Heart left ventricle (tissue), 13 donors: ENCODE results near the gene MSH3.

Experiments used
- CTCF ChIP-seq, 12 donors: fragments of 200-600 bp; sonication (generic) in 4 of 12; IDR thresholded peaks; one replicate each; pipeline versions ENCODE4 v1.5.0 to v1.8.0; 2018 to 2022; ENCODE audit warnings: antibody characterized with exemption in 12 of 12, mild to moderate bottlenecking in 5 of 12
- POLR2A ChIP-seq, 2 donors: fragments of 450-650 bp; IDR thresholded peaks; one replicate each; pipeline ENCODE4 v1.6.1; 2017; ENCODE audit warnings: antibody characterized with exemption in 2 of 2, mild to moderate bottlenecking in 2 of 2, moderate library complexity in 2 of 2
- donor health status: ischemic (EF 13 %, LVEDD 7.1; RV severe dilation, severe dysfunction).
- donor health status: DM: no; HTN: yes; CAD: no.
- donor health status: DM: no; HTN: no; CAD: no.
- donor health status: ischemic (EF 25% LVEDD 6.9; RV normal size, moderate dysfunction).
- donor health status: ischemic (EF 25% LVEDD 5.7; RV mildly dilated, moderate dysfunction).
- donor health status: ischemic (EF 35%, LVEDD 5.7; RV mildly dilated, moderate dysfunction).
- donor health status: nonischemic (EF 11% LVEDD 7.7; RV severe dilation, severe dysfunction).
- donor health status: DM: yes; HTN: yes; CAD: no.
- donor health status: PGD.
- donor health status: ischemic (EF 29% LVEDD 5.4; RV normal size, mild dysfunction).
- donor health status: nonischemic (EF 23%, LVEDD 6.1; RV moderate dilation, normal function).

GRCh38 chr5:80871541-80871961, 217.1 kb downstream of the MSH3 start:
- no peak for TF ChIP-seq POLR2A (IDR thresholded peaks at IDR 0.05)
- TF ChIP-seq CTCF (IDR thresholded peaks at IDR 0.05), result no peak
